ENCODE results near the gene BCL7C. TPM values are rescaled to one million over a fixed set of nuclear protein-coding genes. Genes with fewer than 3 reads are reported as not detected.

BCL7C gene
- total and polyA plus RNA-seq, 2 of the 8 experiments (the other 6 are each of a cell fraction or from before 2014, with no cell fraction given), result 8.6 to 17.2 TPM

DNA sequence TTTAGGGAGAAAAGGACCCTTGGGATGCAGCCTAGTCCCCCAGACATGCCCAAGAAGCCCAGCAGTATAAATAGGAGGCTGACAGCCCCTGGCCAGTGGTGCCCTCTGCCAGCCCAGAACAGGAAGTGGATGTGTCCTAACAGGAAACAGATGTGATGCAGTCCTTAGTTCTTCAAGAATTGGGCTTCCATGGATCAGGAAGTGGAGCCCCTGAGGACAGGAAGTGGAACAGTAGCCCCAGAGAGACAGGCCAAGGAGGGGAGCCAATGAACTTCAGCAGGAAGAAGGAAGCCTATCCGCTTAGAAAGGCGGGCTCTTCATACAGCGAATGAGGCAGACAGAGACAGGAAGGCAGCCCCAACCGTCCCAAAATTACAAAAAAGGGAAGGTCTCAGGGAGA is 9.7 kb upstream of the BCL7C start (continued):
- TF ChIP-seq CREB1 (IDR thresholded peaks at IDR 0.05), result no peak
